ENCODE measurements around the gene ZNF561. TPM values are rescaled to one million over a fixed set of nuclear protein-coding genes. Genes with fewer than 3 reads are reported as not detected.

Gene ZNF561
- total and polyA plus RNA-seq, 2 experiments from 2014 or later = 32.0 to 35.4 TPM

DNA sequence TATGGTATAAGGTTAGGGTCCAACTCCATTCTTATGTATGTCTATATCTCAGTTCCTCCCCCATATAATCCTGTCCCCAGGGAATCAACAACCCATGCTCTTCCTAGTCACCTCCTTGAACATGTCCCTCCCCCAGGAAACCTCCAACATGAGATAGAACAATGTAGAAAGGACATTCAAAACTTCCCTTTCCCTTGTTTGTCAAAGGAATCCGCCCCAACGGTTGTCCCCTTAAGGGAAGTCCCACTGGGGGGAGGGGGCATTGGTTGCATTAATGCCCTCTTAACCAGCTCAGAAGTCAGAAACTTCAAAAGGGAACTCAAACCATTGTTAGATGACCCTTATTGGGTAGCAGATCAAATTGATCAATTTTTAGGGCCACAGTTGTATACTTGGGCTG lies 6.8 kb upstream of the ZNF561 start:
- Histone ChIP-seq H3K9me3 (ENCODE audit: low read depth) (no peaks in the 10 kb centered on the region), H3K27me3 (no peaks in the 10 kb centered on the region), H3K27ac (no peak overlapping the region), H3K4me1 (ENCODE audit: low read depth) (peaks cover 17% of the 10 kb centered on the region), H3K36me3 (no peaks in the 10 kb centered on the region), H3K4me3 (no peak overlapping the region)
- DNase-seq (ENCODE audit: low read depth in 1 of 2, low spot score in 1 of 2) = no peak
- TF ChIP-seq, protein P1, sequence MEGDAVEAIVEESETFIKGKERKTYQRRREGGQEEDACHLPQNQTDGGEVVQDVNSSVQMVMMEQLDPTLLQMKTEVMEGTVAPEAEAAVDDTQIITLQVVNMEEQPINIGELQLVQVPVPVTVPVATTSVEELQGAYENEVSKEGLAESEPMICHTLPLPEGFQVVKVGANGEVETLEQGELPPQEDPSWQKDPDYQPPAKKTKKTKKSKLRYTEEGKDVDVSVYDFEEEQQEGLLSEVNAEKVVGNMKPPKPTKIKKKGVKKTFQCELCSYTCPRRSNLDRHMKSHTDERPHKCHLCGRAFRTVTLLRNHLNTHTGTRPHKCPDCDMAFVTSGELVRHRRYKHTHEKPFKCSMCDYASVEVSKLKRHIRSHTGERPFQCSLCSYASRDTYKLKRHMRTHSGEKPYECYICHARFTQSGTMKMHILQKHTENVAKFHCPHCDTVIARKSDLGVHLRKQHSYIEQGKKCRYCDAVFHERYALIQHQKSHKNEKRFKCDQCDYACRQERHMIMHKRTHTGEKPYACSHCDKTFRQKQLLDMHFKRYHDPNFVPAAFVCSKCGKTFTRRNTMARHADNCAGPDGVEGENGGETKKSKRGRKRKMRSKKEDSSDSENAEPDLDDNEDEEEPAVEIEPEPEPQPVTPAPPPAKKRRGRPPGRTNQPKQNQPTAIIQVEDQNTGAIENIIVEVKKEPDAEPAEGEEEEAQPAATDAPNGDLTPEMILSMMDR (IDR thresholded peaks at IDR 0.05; ENCODE audit: low read depth, low read length) = no peak

DNA sequence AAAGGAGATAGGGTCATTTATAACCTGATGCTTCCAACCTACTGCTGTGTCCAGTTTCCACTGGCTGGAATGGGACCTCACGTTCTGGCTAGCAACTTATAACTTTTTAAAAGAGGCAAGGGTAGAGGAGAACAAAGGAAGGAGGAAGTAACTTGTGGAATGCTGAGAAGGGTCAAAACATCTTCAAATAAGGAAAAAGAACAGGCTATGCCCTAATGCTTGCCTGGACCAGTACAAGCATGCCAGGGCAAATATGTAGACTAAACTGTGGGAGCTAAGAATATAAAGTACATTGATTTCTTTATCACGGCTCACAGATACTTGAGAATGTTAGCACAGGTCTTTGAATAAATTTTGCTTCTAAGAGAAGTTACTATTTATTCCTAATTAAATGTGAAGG lies 1.5 kb upstream of the ZNF561 start:
- TF ChIP-seq, protein P1 (IDR thresholded peaks at IDR 0.05; ENCODE audit: low read depth, low read length) = no peak
- Histone ChIP-seq H3K36me3 (peaks cover 20% of the 10 kb centered on the region), H3K4me1 (ENCODE audit: low read depth) (peaks cover 34% of the 10 kb centered on the region), H3K27me3 (no peaks in the 10 kb centered on the region), H3K27ac (peak overlapping the region; percentile 100), H3K4me3 (peak overlapping the region; percentile 93), H3K9me3 (ENCODE audit: low read depth) (no peaks in the 10 kb centered on the region)
- DNase-seq (ENCODE audit: low read depth in 1 of 2, low spot score in 1 of 2) = no peak

DNA sequence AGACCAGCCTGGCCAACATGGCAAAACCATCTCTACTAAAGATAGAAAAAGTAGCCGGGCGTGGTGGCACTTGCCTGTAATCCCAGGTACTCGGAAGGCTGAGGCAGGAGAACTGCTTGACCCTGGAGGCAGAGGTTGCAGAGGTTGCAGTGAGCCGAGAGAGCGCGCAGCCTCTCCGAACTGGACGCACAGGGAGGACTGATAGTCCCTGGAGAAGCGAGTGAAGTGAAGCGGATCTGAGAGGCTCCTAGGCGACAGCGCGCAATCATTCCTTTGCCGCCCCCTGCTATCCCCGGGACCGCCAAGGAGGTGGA lies 233 bp downstream of the ZNF561 start:
- DNase-seq (ENCODE audit: low read depth in 1 of 2, low spot score in 1 of 2) = no peak
- no peaks in the 10 kb centered on the region for H3K27me3 ChIP-seq
- TF ChIP-seq, protein P1 (IDR thresholded peaks at IDR 0.05; ENCODE audit: low read depth, low read length) = no peak
- peaks cover 20% of the 10 kb centered on the region for H3K4me1 ChIP-seq (ENCODE audit: low read depth)
- peaks cover 36% of the 10 kb centered on the region for H3K36me3 ChIP-seq
- H3K27ac ChIP-seq = peak overlapping the region; percentile 100
- H3K9me3 ChIP-seq (ENCODE audit: low read depth) = no peaks in the 10 kb centered on the region
- peak overlapping the region; percentile 93 for H3K4me3 ChIP-seq

DNA sequence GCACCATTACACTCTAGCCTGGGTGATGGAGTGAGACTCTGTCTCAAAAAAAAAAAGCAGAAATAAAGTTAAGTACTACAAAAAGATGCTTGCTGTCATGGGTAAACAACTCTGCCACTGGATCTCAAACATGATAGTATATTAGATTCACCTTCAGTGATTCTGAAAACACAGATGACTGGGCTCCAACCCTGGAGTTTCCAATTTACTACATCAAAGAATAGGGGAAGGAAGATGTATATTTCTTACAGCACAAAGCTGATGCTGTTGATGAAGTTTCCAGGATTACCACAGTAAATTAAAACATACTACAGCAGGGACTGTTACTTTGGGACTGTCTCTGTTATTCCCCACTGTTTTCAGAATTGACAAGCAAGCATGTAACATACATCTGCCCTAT lies 5.2 kb downstream of the ZNF561 start:
- no peak overlapping the region for H3K27ac ChIP-seq
- TF ChIP-seq, protein P1 (IDR thresholded peaks at IDR 0.05; ENCODE audit: low read depth, low read length) = no peak
- H3K27me3 ChIP-seq = no peaks in the 10 kb centered on the region
- DNase-seq (ENCODE audit: low read depth in 1 of 2, low spot score in 1 of 2) = no peak
- peaks cover 83% of the 10 kb centered on the region for H3K36me3 ChIP-seq
- no peak overlapping the region for H3K4me3 ChIP-seq
- no peaks in the 10 kb centered on the region for H3K9me3 ChIP-seq (ENCODE audit: low read depth)
- peaks cover 6% of the 10 kb centered on the region for H3K4me1 ChIP-seq (ENCODE audit: low read depth)

DNA sequence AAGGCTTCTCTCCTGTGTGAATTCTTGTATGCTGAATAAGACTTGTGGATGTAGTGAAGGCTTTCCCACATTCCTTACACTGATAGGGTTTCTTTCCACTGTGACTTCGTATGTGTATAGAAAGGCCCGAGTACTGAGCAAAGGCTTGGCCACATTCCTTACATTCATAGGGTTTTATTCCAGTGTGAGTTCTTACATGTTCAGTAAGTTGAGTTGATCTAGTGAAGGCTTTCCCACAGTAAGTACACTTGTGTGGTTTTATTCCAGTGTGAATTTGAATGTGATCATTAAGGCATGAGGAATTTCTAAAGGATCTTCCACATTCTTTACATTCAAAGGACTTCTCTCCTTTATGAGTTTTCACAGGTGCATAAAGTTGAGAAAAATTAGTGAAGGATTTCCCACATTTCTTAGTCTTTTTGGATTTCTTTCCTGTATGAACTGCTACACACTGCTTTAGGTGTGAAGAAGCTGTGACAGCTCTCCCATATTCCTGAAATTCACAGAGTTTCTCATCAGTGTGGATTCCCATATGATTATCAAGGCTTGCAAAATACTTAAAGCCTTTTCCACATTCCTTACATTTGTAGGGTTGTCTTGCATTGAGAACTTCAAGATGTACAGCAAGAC lies 10.4 kb downstream of the ZNF561 start:
- Histone ChIP-seq H3K9me3 (ENCODE audit: low read depth) (no peaks in the 10 kb centered on the region), H3K27me3 (no peaks in the 10 kb centered on the region), H3K36me3 (peaks cover 69% of the 10 kb centered on the region), H3K4me3 (no peak overlapping the region), H3K27ac (no peak overlapping the region), H3K4me1 (ENCODE audit: low read depth) (no peaks in the 10 kb centered on the region)
- TF ChIP-seq, protein P1 (IDR thresholded peaks at IDR 0.05; ENCODE audit: low read depth, low read length) = no peak
- no peak for DNase-seq (ENCODE audit: low read depth in 1 of 2, low spot score in 1 of 2)
